Colonic mucosa (tissue), 4 donors: ENCODE data around the gene KCNIP4. TPM values are rescaled to one million over a fixed set of nuclear protein-coding genes. Genes with fewer than 3 reads are reported as not detected.

Experiments
- DNase-seq: peaks from one replicate; pipeline ENCODE4 v3.0.0-alpha.2; 2020
- H3K27ac ChIP-seq: fragments of 200-600 bp; one replicate; pipeline ENCODE4 v1.8.0; 2021
- H3K27me3 ChIP-seq: fragments of 200-600 bp; one replicate; pipeline ENCODE4 v1.8.0; 2021
- H3K36me3 ChIP-seq: fragments of 200-600 bp; one replicate; pipeline ENCODE4 v1.8.0; 2021
- H3K4me1 ChIP-seq: fragments of 200-600 bp; one replicate; pipeline ENCODE4 v1.8.0; 2021; ENCODE audit warnings: mild to moderate bottlenecking
- H3K4me3 ChIP-seq: fragments of 200-600 bp; one replicate; pipeline ENCODE4 v1.8.0; 2021
- H3K9ac ChIP-seq, 2 donors: one replicate each; pipeline ENCODE4 v1.7.0; 2013; ENCODE audit warnings: control low read depth in 2 of 2, low read depth in 2 of 2, low read length in 2 of 2
- H3K9me3 ChIP-seq: fragments of 200-600 bp; one replicate; pipeline ENCODE4 v1.8.0; 2021
- CTCF ChIP-seq: fragments of 200-600 bp; IDR thresholded peaks from one replicate; pipeline ENCODE4 v1.8.0; 2022; ENCODE audit warnings: antibody characterized with exemption, mild to moderate bottlenecking
- intact Hi-C: fragments of 100-400 bp; cut with DNase I; formaldehyde crosslinking; loops from one replicate; pipeline ENCODE4 v1.14.1; 2022
- total RNA-seq, 2 donors: library from RNA; stranded (reverse); fragmentation: NEBNext Ultra II Directional in 1 of 2; extraction: Animal tissue kit (Norgen Biotek cat#: 25700) in 1 of 2; gene quantifications; one replicate each; pipeline ENCODE4 v1.2.1, GENCODE V29; 2021
- donor health status: healthy.
- donor health status: DM: no; HTN: no; CAD: no.
- donor health status: DM: no; HTN: no; CAD: no.

Gene KCNIP4
- total RNA-seq, 2 donors from 2014 or later: 0.67 to 1.2 TPM

- H3K4me1 ChIP-seq: no peaks in the 10 kb centered on the region
- H3K9ac ChIP-seq: no peak overlapping the region
- no peaks in the 10 kb centered on the region for H3K9me3 ChIP-seq
- H3K36me3 ChIP-seq: no peaks in the 10 kb centered on the region
- no peak overlapping the region for H3K27ac ChIP-seq
- TF ChIP-seq CTCF: no peak
- DNase-seq: no peak
- no peak overlapping the region for H3K4me3 ChIP-seq
- intact Hi-C loops: no loop called here
- H3K27me3 ChIP-seq: no peaks in the 10 kb centered on the region
These were observed 812.4 kb downstream of the KCNIP4 start for GRCh38 chr4:21136051-21136630.

DNA sequence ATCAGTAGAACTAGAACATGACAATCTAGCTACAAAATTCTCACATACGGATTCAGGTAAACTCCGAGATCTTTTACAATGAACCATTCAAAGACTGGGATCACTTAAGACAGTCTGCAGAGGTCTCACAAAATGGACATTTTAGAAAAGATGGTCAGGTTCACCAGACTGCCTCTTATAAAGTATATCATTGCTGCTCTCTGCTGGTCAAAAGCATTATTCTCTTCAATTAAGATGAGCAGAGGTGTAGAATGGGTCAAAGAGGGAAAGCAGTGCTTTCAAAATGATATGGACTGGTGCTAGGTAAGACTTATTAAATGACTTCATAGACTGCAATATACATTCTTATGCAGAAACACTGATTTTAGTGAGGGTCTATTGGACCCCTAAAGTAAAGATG is 813.6 kb downstream of the KCNIP4 start:
- H3K27ac ChIP-seq: no peak overlapping the region
- DNase-seq: no peak
- no peaks in the 10 kb centered on the region for H3K4me1 ChIP-seq
- no peaks in the 10 kb centered on the region for H3K36me3 ChIP-seq
- no peaks in the 10 kb centered on the region for H3K27me3 ChIP-seq
- intact Hi-C loops: loop anchor here (2.0 kb wide), 1 partner anchor 362 kb away; no protein-coding TSS in a partner anchor
- peak; percentile 33 for TF ChIP-seq CTCF
- no peaks in the 10 kb centered on the region for H3K9me3 ChIP-seq
- H3K4me3 ChIP-seq: no peak overlapping the region
- no peak overlapping the region for H3K9ac ChIP-seq

GRCh38 chr4:21130606-21131005 is 818.0 kb downstream of the KCNIP4 start:
- no peaks in the 10 kb centered on the region for H3K27me3 ChIP-seq
- H3K4me1 ChIP-seq: no peaks in the 10 kb centered on the region
- no peak overlapping the region for H3K4me3 ChIP-seq
- no peak for TF ChIP-seq CTCF
- DNase-seq: no peak
- no peak overlapping the region for H3K9ac ChIP-seq
- H3K27ac ChIP-seq: no peak overlapping the region
- no peaks in the 10 kb centered on the region for H3K9me3 ChIP-seq
- H3K36me3 ChIP-seq: no peaks in the 10 kb centered on the region
- intact Hi-C loops: no loop called here

GRCh38 chr4:21126014-21126512 is 822.5 kb downstream of the KCNIP4 start:
- intact Hi-C loops: no loop called here
- DNase-seq: no peak
- no peak overlapping the region for H3K9ac ChIP-seq
- no peak for TF ChIP-seq CTCF
- no peak overlapping the region for H3K27ac ChIP-seq
- no peaks in the 10 kb centered on the region for H3K9me3 ChIP-seq
- H3K27me3 ChIP-seq: no peaks in the 10 kb centered on the region
- no peaks in the 10 kb centered on the region for H3K36me3 ChIP-seq
- no peak overlapping the region for H3K4me3 ChIP-seq
- H3K4me1 ChIP-seq: no peaks in the 10 kb centered on the region

DNA sequence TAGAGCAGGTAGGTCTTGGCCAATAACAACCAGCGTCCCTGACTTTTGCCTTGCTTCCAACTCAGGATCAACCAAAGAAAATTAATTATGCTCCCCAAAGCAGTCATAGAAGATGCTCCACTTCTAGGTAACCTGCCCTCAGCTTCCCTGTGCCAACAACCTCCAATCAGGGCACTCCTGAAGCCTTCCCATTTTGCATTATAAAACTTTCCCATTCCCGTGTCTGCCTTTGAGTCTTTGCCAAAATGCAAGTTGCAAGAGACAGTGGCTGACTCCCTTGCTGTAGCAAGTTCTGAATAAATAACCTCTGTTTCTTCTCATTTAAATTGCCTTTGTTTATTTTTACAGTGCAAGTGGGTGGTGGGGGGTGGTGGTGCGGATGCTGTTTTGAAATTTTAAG is 830.3 kb downstream of the KCNIP4 start:
- no peaks in the 10 kb centered on the region for H3K4me1 ChIP-seq
- H3K27ac ChIP-seq: no peak overlapping the region
- H3K9me3 ChIP-seq: no peaks in the 10 kb centered on the region
- H3K9ac ChIP-seq: no peak overlapping the region
- H3K4me3 ChIP-seq: no peak overlapping the region
- H3K36me3 ChIP-seq: no peaks in the 10 kb centered on the region
- no peak for TF ChIP-seq CTCF
- DNase-seq: no peak
- intact Hi-C loops: no loop called here
- H3K27me3 ChIP-seq: no peaks in the 10 kb centered on the region
